Peyer's patch (tissue), 4 donors: Measurements from ENCODE around the gene MAP3K19. TPM values are rescaled to one million over a fixed set of nuclear protein-coding genes. Genes with fewer than 3 reads are reported as not detected.
"Not testable (repeated sequence)": the region's sequence is repeated elsewhere in the genome, so short reads cannot be mapped to it uniquely, and the experiment has no call there.

Source experiments
- DNase-seq, 3 donors: peaks; one replicate each; pipeline ENCODE4 v3.0.0-alpha.2; 2017 to 2019
- H3K27ac ChIP-seq, 4 donors: fragments of 200-600 bp; sonication (generic); one replicate each; pipeline ENCODE4 v1.5.1; 2016 to 2019
- H3K27me3 ChIP-seq, 2 donors: fragments of 200-600 bp; sonication (generic); one replicate each; pipeline ENCODE4 v1.5.1; 2019
- H3K36me3 ChIP-seq, 3 donors: fragments of 200-600 bp; sonication (generic); one replicate each; pipeline ENCODE4 v1.5.1; 2016 to 2019
- H3K4me1 ChIP-seq, 4 donors: fragments of 200-600 bp; sonication (generic); one replicate each; pipeline ENCODE4 v1.5.1; 2016 to 2019
- H3K4me3 ChIP-seq, 4 donors: fragments of 200-600 bp; sonication (generic); 1 replicate in 3 of 4; 2 replicates in 1 of 4; pipeline ENCODE4 v1.5.1; 2016 to 2019; ENCODE audit warnings: mild to moderate bottlenecking in 1 of 4
- H3K9me3 ChIP-seq, 4 donors: fragments of 200-600 bp; sonication (generic); one replicate each; pipeline ENCODE4 v1.5.1; 2016 to 2019; ENCODE audit warnings: mild to moderate bottlenecking in 1 of 4
- POLR2A ChIP-seq, 2 donors: fragments of 450-650 bp; IDR thresholded peaks; one replicate each; pipeline ENCODE4 v1.5.1; 2017; ENCODE audit warnings: antibody characterized with exemption in 2 of 2, mild to moderate bottlenecking in 2 of 2, moderate library complexity in 2 of 2
- total RNA-seq, 4 donors: library from RNA; depleted of rRNA; stranded (reverse); fragments of >200 nt; gene quantifications; one replicate each; pipeline ENCODE4 v1.1.0, GENCODE V29; 2016
- TF ChIP-seq, protein P1 (sequence below), 6 experiments: fragments of 450-650 bp in 4 of 6; fragments of 200-600 bp in 2 of 6; sonication (generic) in 1 of 6; IDR thresholded peaks; one replicate each; pipeline ENCODE4 v1.5.1; 2017 to 2019; ENCODE audit warnings: antibody characterized with exemption in 6 of 6, mild to moderate bottlenecking in 3 of 6, moderate library complexity in 1 of 6

The MAP3K19 gene
- total RNA-seq, 4 donors from 2014 or later, result not detected

DNA sequence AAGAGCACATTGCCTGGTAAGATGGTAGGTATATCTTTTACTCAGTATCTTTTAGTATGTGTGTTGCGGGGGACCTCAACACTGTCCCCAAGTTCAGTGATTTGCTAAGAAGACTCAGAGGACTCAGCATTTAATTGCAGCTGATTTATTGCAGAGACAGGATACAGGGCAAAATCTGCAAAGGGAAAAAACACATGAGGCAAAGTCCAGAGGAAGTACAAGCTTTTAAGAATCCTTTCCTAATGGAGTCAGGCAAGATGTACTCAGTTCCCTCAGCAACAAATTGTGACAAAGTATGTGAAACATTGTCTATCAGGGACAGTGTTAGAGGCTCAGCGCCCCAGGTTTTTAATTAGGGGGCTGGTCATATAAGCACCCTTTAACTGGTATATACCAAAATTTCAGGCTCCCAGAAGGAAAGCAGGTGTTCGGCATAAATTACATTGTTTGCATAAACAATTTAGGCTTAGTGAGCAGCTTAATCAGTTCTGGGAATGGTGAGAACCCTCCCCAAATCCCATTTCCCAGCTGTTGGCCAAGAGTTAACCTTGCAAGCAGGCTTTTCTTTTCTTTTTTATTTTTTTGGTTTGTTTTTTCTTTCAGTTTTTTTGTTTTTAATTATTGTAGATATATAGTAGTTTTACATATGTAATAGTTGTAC is 46.6 kb upstream of the MAP3K19 start:
- no peak overlapping the region for H3K4me3 ChIP-seq
- DNase-seq, result peak in 1 of 3 donors; percentile 42
- TF ChIP-seq, protein P1, sequence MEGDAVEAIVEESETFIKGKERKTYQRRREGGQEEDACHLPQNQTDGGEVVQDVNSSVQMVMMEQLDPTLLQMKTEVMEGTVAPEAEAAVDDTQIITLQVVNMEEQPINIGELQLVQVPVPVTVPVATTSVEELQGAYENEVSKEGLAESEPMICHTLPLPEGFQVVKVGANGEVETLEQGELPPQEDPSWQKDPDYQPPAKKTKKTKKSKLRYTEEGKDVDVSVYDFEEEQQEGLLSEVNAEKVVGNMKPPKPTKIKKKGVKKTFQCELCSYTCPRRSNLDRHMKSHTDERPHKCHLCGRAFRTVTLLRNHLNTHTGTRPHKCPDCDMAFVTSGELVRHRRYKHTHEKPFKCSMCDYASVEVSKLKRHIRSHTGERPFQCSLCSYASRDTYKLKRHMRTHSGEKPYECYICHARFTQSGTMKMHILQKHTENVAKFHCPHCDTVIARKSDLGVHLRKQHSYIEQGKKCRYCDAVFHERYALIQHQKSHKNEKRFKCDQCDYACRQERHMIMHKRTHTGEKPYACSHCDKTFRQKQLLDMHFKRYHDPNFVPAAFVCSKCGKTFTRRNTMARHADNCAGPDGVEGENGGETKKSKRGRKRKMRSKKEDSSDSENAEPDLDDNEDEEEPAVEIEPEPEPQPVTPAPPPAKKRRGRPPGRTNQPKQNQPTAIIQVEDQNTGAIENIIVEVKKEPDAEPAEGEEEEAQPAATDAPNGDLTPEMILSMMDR (IDR thresholded peaks at IDR 0.05), result no peak
- no peak for TF ChIP-seq POLR2A (IDR thresholded peaks at IDR 0.05)
- peak overlapping the region in 1 of 4 donors; percentile 45 for H3K27ac ChIP-seq
- H3K27me3 ChIP-seq, result no peaks in the 10 kb centered on the region
- H3K4me1 ChIP-seq, result peaks cover 0 to 7% (median 0%) of the 10 kb centered on the region in 4 donors
- no peaks in the 10 kb centered on the region for H3K9me3 ChIP-seq
- peaks cover 0 to 8% (median 0%) of the 10 kb centered on the region in 3 donors for H3K36me3 ChIP-seq

DNA sequence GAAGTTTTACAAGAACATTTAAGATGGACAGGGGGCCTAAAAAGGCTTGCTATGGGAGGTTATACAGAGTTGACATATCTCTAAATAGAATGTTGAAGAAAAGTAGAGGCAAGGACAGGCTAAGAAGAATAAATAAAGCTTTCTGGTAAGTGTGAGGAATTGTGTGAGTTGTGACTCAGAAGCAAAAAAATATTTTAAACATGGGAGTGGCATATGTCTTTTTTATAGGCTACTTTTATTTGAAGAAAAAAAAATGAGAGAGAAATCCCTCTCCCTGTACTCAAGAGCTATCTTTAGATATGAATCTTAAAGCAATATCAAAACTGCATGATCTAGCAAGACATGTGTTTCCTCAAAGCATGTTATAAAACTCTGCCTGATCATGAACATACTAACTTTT is 45.9 kb upstream of the MAP3K19 start:
- peaks cover 0 to 8% (median 0%) of the 10 kb centered on the region in 3 donors for H3K36me3 ChIP-seq
- DNase-seq, result no peak
- TF ChIP-seq, protein P1 (IDR thresholded peaks at IDR 0.05), result no peak
- TF ChIP-seq POLR2A (IDR thresholded peaks at IDR 0.05), result no peak
- no peaks in the 10 kb centered on the region for H3K9me3 ChIP-seq
- H3K4me3 ChIP-seq, result no peak overlapping the region
- H3K27me3 ChIP-seq, result no peaks in the 10 kb centered on the region
- peak overlapping the region in 1 of 4 donors; percentile 18 for H3K27ac ChIP-seq
- H3K4me1 ChIP-seq, result peaks cover 0 to 7% (median 0%) of the 10 kb centered on the region in 4 donors

DNA sequence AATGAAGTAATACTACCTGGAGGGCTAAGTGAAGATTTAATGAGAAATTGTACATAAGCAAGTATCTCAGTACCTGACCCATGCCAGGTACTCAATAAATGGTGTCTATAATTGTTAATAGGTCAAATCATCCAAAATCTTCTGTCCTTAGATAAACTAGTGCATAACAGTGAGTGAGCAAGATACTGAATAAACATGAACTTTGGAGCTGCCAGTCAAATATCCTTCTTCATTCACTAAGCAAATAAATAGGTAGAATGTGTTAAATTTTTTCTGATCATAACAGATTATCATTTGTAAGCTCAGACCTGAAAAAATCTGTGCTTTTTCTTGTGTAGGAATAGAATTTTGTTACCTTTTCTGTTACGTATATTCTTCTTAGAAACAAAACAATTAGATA is 44.4 kb upstream of the MAP3K19 start:
- Histone ChIP-seq H3K4me3 (no peak overlapping the region), H3K27me3 (no peaks in the 10 kb centered on the region), H3K36me3 (peaks cover 0 to 8% (median 0%) of the 10 kb centered on the region in 3 donors), H3K9me3 (no peaks in the 10 kb centered on the region), H3K4me1 (peaks cover 0 to 7% (median 0%) of the 10 kb centered on the region in 4 donors), H3K27ac (no peak overlapping the region)
- no peak for TF ChIP-seq POLR2A (IDR thresholded peaks at IDR 0.05)
- TF ChIP-seq, protein P1 (IDR thresholded peaks at IDR 0.05), result no peak
- DNase-seq, result no peak

DNA sequence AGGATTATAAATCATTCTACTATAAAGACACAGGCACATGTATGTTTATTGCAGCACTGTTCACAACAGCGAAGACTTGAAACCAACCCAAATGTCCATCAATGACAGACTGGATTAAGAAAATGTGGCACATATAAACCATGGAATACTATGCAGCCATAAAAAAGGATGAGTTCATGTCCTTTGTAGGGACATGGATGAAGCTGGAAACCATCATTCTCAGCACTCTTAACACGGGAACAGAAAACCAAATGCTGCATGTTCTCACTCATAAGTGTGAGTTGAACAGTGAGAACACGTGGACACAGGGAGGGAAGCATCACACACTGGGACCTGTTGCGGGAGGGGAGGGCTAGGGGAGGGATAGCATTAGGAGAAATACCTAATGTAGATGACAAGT is 42.4 kb upstream of the MAP3K19 start:
- not testable (repeated sequence) for H3K9me3 ChIP-seq, H3K27me3 ChIP-seq, H3K27ac ChIP-seq, H3K36me3 ChIP-seq, H3K4me1 ChIP-seq, DNase-seq, H3K4me3 ChIP-seq

DNA sequence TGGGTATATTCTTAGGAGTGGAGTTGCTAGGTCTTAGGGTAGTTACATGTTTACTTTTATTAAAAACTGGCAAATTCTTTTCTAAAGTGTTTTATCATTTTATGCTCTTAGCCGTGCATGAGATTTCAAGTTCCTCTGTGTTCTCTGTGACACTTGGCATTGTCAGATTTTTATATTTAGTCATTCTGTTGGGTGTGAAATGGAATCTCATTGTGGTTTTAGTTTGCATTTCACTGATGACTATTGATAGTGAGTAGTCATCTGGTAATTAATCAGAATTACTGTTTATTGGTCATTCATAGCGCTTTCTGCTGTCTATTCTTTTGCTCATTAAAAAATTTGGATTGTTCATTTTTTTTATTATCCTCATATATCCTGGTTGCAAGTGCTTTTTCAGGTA is 39.0 kb upstream of the MAP3K19 start:
- TF ChIP-seq, protein P1 (IDR thresholded peaks at IDR 0.05), result no peak
- no peak for TF ChIP-seq POLR2A (IDR thresholded peaks at IDR 0.05)
- Histone ChIP-seq H3K27ac (no peak overlapping the region), H3K36me3 (no peaks in the 10 kb centered on the region), H3K9me3 (no peaks in the 10 kb centered on the region), H3K27me3 (no peaks in the 10 kb centered on the region), H3K4me3 (no peak overlapping the region), H3K4me1 (peaks cover 0 to 4% (median 0%) of the 10 kb centered on the region in 4 donors)
- no peak for DNase-seq

DNA sequence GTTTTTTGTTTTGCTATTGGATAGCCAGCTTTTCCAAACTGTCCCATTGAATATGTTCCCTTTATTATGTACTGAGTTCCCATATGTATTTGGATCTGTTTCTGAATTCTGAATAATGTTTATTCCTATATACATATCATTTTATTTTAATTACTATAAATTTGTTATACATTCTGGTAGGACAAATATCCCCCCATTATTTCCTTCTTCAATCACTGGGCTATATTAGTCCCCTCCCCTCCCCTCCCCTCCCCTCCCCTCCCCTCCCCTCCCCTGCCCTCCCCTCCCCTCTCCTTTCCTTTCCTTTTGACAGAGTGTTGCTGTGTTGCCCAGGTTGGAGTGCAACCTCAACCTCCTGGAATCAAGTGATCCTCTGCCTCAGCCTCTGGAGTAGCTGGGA is 31.2 kb upstream of the MAP3K19 start:
- H3K4me3 ChIP-seq, result no peak overlapping the region
- DNase-seq, result no peak
- TF ChIP-seq, protein P1 (IDR thresholded peaks at IDR 0.05), result no peak
- no peak for TF ChIP-seq POLR2A (IDR thresholded peaks at IDR 0.05)
- no peak overlapping the region for H3K27ac ChIP-seq
- no peaks in the 10 kb centered on the region for H3K9me3 ChIP-seq
- no peaks in the 10 kb centered on the region for H3K4me1 ChIP-seq
- no peaks in the 10 kb centered on the region for H3K27me3 ChIP-seq
- no peaks in the 10 kb centered on the region for H3K36me3 ChIP-seq
